GM23338 (cell line): ENCODE measurements around the gene EVX2. TPM values are rescaled to one million over a fixed set of nuclear protein-coding genes. Genes with fewer than 3 reads are reported as not detected.

Source experiments
- ATAC-seq: fragments of 200-7000 bp; cut with Tn5 transposase; 3 replicates; pipeline ENCODE4 v1.9.1; 2020
- DNase-seq: peaks from one replicate; pipeline ENCODE4 v3.0.0-alpha.2; 2015; ENCODE audit warnings: low spot score
- H2AFZ ChIP-seq: fragments of 200-600 bp; sonication (generic); 2 replicates; pipeline ENCODE4 v1.8.0; 2016; ENCODE audit warnings: antibody characterized with exemption, mild to moderate bottlenecking, moderate library complexity
- H3F3A ChIP-seq: fragments of 200-600 bp; sonication (generic); replicated peaks from 2 replicates; pipeline ENCODE4 v1.8.0; 2017; ENCODE audit warnings: antibody characterized with exemption, mixed run types, low read depth
- H3K27ac ChIP-seq: fragments of 200-600 bp; sonication (generic); 2 replicates; pipeline ENCODE4 v1.6.1; 2016; ENCODE audit warnings: low read depth
- H3K27me3 ChIP-seq: fragments of 200-600 bp; sonication (generic); 2 replicates; pipeline ENCODE4 v1.8.0; 2016; ENCODE audit warnings: mild to moderate bottlenecking, mixed run types, moderate library complexity; ENCODE audit not compliant: insufficient read depth
- H3K36me3 ChIP-seq: fragments of 200-600 bp; sonication (generic); 2 replicates; pipeline ENCODE4 v1.8.0; 2016; ENCODE audit warnings: mild to moderate bottlenecking; ENCODE audit not compliant: insufficient read depth
- H3K4me1 ChIP-seq: fragments of 200-600 bp; sonication (generic); 2 replicates; pipeline ENCODE4 v1.8.0; 2016; ENCODE audit warnings: mild to moderate bottlenecking, moderate library complexity; ENCODE audit not compliant: insufficient read depth
- H3K4me2 ChIP-seq: fragments of 200-600 bp; sonication (generic); 2 replicates; pipeline ENCODE4 v1.7.1; 2017; ENCODE audit warnings: mixed run types
- H3K4me3 ChIP-seq: fragments of 200-600 bp; sonication (generic); 2 replicates; pipeline ENCODE4 v1.6.1; 2016; ENCODE audit warnings: mixed run types
- H3K79me2 ChIP-seq: fragments of 200-600 bp; sonication (generic); replicated peaks from 2 replicates; pipeline ENCODE4 v1.8.0; 2017; ENCODE audit warnings: mild to moderate bottlenecking; ENCODE audit not compliant: insufficient read depth
- H3K9me2 ChIP-seq: fragments of 200-600 bp; sonication (generic); 2 replicates; pipeline ENCODE4 v1.8.0; 2017; ENCODE audit not compliant: insufficient read depth
- H4K20me1 ChIP-seq: fragments of 200-600 bp; sonication (generic); replicated peaks from 2 replicates; pipeline ENCODE4 v1.8.0; 2017; ENCODE audit warnings: mild to moderate bottlenecking; ENCODE audit not compliant: insufficient read depth
- H3K27ac Mint-ChIP-seq: 2 replicates; pipeline ENCODE4 v1.8.0; 2020; ENCODE audit warnings: inconsistent platforms, mild to moderate bottlenecking, moderate library complexity, mixed read lengths
- H3K27me3 Mint-ChIP-seq: 3 replicates; pipeline ENCODE4 v1.8.0; 2022; ENCODE audit warnings: low read depth, mild to moderate bottlenecking, moderate library complexity, mixed read lengths, inconsistent platforms; ENCODE audit not compliant: insufficient read depth, poor library complexity
- H3K36me3 Mint-ChIP-seq: 3 replicates; pipeline ENCODE4 v1.8.0; 2021; ENCODE audit warnings: low read depth, mild to moderate bottlenecking, inconsistent platforms, moderate library complexity, mixed read lengths
- H3K4me1 Mint-ChIP-seq: 3 replicates; pipeline ENCODE4 v1.8.0; 2020; ENCODE audit warnings: mild to moderate bottlenecking, inconsistent platforms, mixed read lengths
- H3K4me3 Mint-ChIP-seq: 3 replicates; pipeline ENCODE4 v1.8.0; 2021; ENCODE audit warnings: moderate library complexity, mild to moderate bottlenecking, inconsistent platforms, mixed read lengths
- H3K9me3 Mint-ChIP-seq: 3 replicates; pipeline ENCODE4 v1.8.0; 2020; ENCODE audit warnings: moderate library complexity, mild to moderate bottlenecking, inconsistent platforms, mixed read lengths
- ETS1 ChIP-seq: IDR thresholded peaks from 2 replicates; pipeline ENCODE4 v1.6.1; 2016; ENCODE audit warnings: antibody characterized with exemption
- EZH2 ChIP-seq: fragments of 200-600 bp; sonication (generic); IDR thresholded peaks from one replicate; pipeline ENCODE4 v1.8.0; 2017; ENCODE audit warnings: antibody characterized with exemption, mild to moderate bottlenecking, low read depth; ENCODE audit not compliant: unreplicated experiment
- EZH2phosphoT487 ChIP-seq: fragments of 200-600 bp; sonication (generic); IDR thresholded peaks from one replicate; pipeline ENCODE4 v1.8.1; 2018; ENCODE audit warnings: antibody characterized with exemption; ENCODE audit not compliant: unreplicated experiment
- JUNB ChIP-seq: IDR thresholded peaks from one replicate; pipeline ENCODE4 v1.6.1; 2016; ENCODE audit warnings: antibody characterized with exemption; ENCODE audit not compliant: unreplicated experiment
- polyA plus RNA-seq: library from polyadenylated mRNA; unstranded; fragments of >200 nt; fragmentation: Nextera tagmentation; extraction: Ambion mirVana; gene quantifications from 2 replicates; pipeline ENCODE4 v1.2.1, GENCODE V29; 2016
- total RNA-seq: library from RNA; depleted of rRNA; stranded (reverse); fragments of >200 nt; shearing (Covaris generic); gene quantifications from 2 replicates; pipeline ENCODE4 v1.2.3, GENCODE V29; 2014
- TF ChIP-seq, protein P1 (sequence below), 2 experiments: fragments of 200-600 bp in 1 of 2; sonication (generic) in 1 of 2; conservative IDR thresholded peaks; 2 replicates each; pipeline versions ENCODE4 v1.5.1 to v1.6.1; 2016 to 2017; ENCODE audit warnings: antibody characterized with exemption in 2 of 2, low read depth in 2 of 2, mild to moderate bottlenecking in 2 of 2, moderate library complexity in 1 of 2

Gene EVX2
- total and polyA plus RNA-seq, 2 experiments from 2014 or later = 0.03 TPM; not detected in 1

GRCh38 chr2:176124110-176124946 is 40.6 kb upstream of the EVX2 start:
- H3K9me2 ChIP-seq = no peaks in the 10 kb centered on the region
- no peak overlapping the region for H3K27ac ChIP-seq
- peaks cover 16% of the 10 kb centered on the region for H3K4me1 ChIP-seq
- Mint-ChIP-seq H3K4me3 (peak overlapping the region; percentile 45; the same call in 1 of the 3 replicates), H3K27me3 (peaks cover 99% of the 10 kb centered on the region), H3K9me3 (peaks cover 10% of the 10 kb centered on the region; the same call in 2 of the 3 replicates), H3K36me3 (no peaks in the 10 kb centered on the region), H3K4me1 (peaks cover 25% of the 10 kb centered on the region), H3K27ac (no peak overlapping the region)
- peaks cover 100% of the 10 kb centered on the region for H3K27me3 ChIP-seq
- DNase-seq (no peak), ATAC-seq (no peak)
- H3K79me2 ChIP-seq = no peaks in the 10 kb centered on the region
- no peak overlapping the region for H2AFZ ChIP-seq
- peaks cover 34% of the 10 kb centered on the region for H4K20me1 ChIP-seq
- peak; percentile 82 for TF ChIP-seq EZH2
- TF ChIP-seq, protein P1, sequence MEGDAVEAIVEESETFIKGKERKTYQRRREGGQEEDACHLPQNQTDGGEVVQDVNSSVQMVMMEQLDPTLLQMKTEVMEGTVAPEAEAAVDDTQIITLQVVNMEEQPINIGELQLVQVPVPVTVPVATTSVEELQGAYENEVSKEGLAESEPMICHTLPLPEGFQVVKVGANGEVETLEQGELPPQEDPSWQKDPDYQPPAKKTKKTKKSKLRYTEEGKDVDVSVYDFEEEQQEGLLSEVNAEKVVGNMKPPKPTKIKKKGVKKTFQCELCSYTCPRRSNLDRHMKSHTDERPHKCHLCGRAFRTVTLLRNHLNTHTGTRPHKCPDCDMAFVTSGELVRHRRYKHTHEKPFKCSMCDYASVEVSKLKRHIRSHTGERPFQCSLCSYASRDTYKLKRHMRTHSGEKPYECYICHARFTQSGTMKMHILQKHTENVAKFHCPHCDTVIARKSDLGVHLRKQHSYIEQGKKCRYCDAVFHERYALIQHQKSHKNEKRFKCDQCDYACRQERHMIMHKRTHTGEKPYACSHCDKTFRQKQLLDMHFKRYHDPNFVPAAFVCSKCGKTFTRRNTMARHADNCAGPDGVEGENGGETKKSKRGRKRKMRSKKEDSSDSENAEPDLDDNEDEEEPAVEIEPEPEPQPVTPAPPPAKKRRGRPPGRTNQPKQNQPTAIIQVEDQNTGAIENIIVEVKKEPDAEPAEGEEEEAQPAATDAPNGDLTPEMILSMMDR (conservative IDR thresholded peaks at IDR 0.05; ENCODE audit: low read depth in 2 of 2) = no peak
- no peaks in the 10 kb centered on the region for H3K36me3 ChIP-seq
- H3K4me3 ChIP-seq = no peak overlapping the region
- H3K4me2 ChIP-seq = 0 out of 2 replicates have a peak overlapping the region, but pooled peaks have one; percentile 38
- peaks cover 54% of the 10 kb centered on the region; the same call in 1 of the 2 replicates for H3F3A ChIP-seq

DNA sequence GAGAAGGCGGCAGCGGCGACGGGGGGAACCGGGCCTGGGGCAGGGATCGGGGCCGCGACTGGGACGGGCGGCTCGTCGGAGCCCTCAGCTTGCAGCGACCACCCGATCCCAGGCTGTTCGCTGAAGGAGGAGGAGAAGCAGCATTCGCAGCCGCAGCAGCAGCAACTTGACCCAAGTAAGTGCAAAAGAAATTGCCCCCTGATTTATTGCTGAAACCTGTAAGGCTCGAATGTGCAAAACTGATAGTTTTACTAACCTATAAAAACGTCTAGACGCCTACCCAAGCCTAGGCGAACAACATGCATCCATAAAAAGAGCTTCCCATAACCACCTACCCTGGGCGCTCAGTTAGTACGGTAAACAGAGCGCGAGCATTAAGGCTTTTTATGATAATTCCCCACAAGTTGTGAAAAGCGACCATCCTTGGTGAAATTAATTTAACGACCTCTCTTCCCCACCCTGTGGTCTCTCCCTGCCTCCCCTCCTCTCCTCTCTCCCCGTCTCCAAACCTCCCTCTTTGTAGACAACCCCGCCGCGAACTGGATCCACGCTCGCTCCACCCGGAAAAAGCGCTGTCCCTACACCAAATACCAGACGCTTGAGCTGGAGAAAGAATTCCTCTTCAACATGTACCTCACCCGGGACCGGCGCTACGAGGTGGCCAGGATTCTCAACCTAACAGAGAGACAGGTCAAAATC is 39.8 kb upstream of the EVX2 start:
- peaks cover 99% of the 10 kb centered on the region for H3K27me3 Mint-ChIP-seq
- H3K9me2 ChIP-seq = no peaks in the 10 kb centered on the region
- H3K4me3 ChIP-seq = peak overlapping the region; percentile 53
- H3K4me1 ChIP-seq = peaks cover 12% of the 10 kb centered on the region
- H3K9me3 Mint-ChIP-seq = peaks cover 10% of the 10 kb centered on the region; the same call in 2 of the 3 replicates
- H3K27ac ChIP-seq = no peak overlapping the region
- no peaks in the 10 kb centered on the region for H3K36me3 ChIP-seq
- DNase-seq = no peak
- H3K27me3 ChIP-seq = peaks cover 100% of the 10 kb centered on the region
- peak overlapping the region; percentile 76 for H3K4me2 ChIP-seq
- H3K4me3 Mint-ChIP-seq = peak overlapping the region; percentile 45
- H4K20me1 ChIP-seq = peaks cover 31% of the 10 kb centered on the region
- peaks cover 47% of the 10 kb centered on the region; the same call in 1 of the 2 replicates for H3F3A ChIP-seq
- H3K36me3 Mint-ChIP-seq = peaks cover 3% of the 10 kb centered on the region; the same call in 1 of the 3 replicates
- H2AFZ ChIP-seq = no peak overlapping the region
- no peak for TF ChIP-seq JUNB
- peak; percentile 97 for TF ChIP-seq EZH2phosphoT487
- TF ChIP-seq EZH2 = peak; percentile 98
- no peak for TF ChIP-seq ETS1
- H3K79me2 ChIP-seq = no peaks in the 10 kb centered on the region
- H3K27ac Mint-ChIP-seq = no peak overlapping the region
- H3K4me1 Mint-ChIP-seq = peaks cover 22% of the 10 kb centered on the region
- no peak; the same call in 2 of the 3 replicates for ATAC-seq
